ENCODE results near the gene NDUFS4.

- no peak for TF ChIP-seq POLR2A (IDR thresholded peaks at IDR 0.05)
- TF ChIP-seq CTCF (IDR thresholded peaks at IDR 0.05): no peak
- no peak for TF ChIP-seq POLR2AphosphoS5 (IDR thresholded peaks at IDR 0.05; ENCODE audit: insufficient read depth in 1 of 2, low read depth in 1 of 2)
These were observed 83.0 kb downstream of the NDUFS4 start for GRCh38 chr5:53643445-53643844.

All from vagina (tissue), 2 donors.